GM19239 (cell line): ENCODE measurements around the gene ZFYVE9.
"Not testable (repeated sequence)": the region's sequence is repeated elsewhere in the genome, so short reads cannot be mapped to it uniquely, and the experiment has no call there.

Source experiments
- DNase-seq: peaks from one replicate; pipeline ENCODE4 v3.0.0; 2011; ENCODE audit warnings: low spot score; ENCODE audit not compliant: insufficient read length
- FAIRE-seq: peaks from 2 replicates; lab custom pipeline; 2011; peaks lifted over from hg19 to GRCh38; lab: Jason Lieb, UNC

Gene ZFYVE9

DNA sequence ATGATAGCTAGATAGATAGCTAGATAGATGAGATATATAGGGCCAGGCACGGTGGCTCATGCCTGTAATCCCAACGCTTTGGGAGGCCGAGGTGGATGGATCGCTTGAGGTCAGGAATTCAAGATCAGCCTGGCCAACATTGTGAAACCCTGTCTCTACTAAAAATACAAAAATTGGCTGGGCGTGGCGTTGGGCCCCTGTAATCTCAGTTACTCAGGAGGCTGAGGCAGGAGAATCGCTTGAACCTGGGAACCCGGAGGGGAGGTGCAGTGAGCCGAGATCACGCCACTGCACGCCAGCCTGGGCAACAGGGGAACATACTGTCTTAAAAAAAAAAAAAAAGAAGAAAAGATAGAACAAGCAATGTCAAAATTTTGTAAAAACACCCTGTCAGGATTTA, 8.6 kb downstream of the ZFYVE9 start:
- FAIRE-seq, DNase-seq: not testable (repeated sequence)

DNA sequence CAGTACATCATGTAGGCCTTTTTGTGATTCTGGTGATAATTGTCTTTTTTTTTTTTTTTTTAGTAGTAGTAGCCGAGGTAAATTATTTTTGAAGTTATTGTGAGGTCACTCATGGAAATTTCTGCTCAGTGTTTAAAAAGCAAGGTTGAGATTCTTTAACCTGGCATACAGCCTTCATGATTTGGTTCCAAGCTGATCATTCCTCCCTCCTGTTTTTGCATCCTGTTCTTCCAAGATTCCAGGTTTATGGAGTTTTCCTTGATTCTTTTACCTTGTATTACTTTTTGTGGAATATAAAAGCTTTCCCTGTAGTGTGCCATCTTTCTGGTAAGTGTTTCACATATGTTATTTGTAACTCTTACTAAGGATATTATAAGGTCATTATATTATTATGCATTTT, 9.1 kb downstream of the ZFYVE9 start:
- no peak for FAIRE-seq
- no peak for DNase-seq

GRCh38 chr1:52152572-52152971, 10.7 kb downstream of the ZFYVE9 start:
- no peak for FAIRE-seq

DNA sequence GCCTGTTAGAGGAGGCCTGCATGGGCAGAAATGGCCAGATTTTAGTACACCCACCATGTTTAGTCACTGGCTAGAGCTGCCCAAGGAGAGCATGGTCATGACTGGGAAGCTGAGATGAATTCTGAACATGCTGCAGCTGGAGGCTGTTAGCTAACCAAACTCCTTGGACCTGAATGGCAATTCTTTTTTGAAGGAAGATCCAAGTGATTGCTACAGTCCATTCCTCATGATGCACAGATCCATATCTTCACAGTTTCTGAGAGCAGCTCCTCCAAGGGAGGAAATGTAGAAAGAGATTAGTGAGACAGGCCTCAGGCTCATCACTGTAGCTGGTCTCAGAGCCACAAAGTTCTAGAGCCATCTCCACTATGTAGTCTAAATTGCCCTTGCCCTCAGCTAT, 11.1 kb downstream of the ZFYVE9 start:
- FAIRE-seq (no peak), DNase-seq (no peak)

More at GRCh38 chr1:52152572-52152971, 10.7 kb downstream of the ZFYVE9 start:
- DNase-seq, result no peak

DNA sequence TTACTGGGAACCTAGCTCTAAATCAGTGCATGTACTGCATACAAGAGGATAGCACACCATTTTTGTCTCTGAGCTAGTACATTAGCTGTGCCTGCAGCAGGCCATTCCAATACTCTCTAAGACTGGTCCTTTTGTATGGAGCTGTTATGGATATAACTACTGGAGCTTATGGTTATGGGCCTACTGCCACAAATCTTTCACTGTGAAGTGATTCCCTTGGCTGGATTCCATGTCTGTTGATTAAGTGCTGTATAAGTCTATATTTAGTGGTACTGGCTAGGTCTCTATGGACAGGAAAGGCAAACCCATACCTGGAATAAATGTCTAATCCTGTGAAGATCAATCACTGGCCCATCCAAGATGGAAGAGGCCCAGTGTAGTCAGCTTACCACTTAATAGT, 12.0 kb downstream of the ZFYVE9 start:
- DNase-seq (no peak), FAIRE-seq (no peak)

DNA sequence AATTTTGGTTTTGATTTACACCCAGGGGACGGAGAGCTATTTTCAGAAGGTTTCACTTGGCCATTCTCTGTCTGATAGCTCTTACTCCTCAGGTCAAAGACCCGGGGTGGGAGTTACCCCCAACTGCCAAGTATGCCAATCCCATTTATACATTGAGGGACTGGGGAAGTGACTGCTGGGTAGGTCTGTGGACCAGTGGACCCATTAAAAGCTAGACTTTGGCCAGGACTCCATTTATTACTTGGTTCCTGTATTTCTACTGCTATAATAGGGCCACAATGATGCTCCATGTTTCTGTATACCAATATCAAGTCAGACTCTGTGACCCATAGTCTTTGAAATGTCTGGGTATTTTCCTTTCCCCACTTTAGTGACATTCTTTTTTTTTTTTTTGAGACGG, 14.6 kb downstream of the ZFYVE9 start:
- no peak for FAIRE-seq
- DNase-seq, result no peak

GRCh38 chr1:52157582-52157981, 15.7 kb downstream of the ZFYVE9 start:
- no peak for FAIRE-seq
- no peak for DNase-seq

- no peak for DNase-seq
- no peak for FAIRE-seq
Observed at GRCh38 chr1:52158218-52158617, 16.3 kb downstream of the ZFYVE9 start.

GRCh38 chr1:52159033-52159789, 17.3 kb downstream of the ZFYVE9 start:
- FAIRE-seq (no peak), DNase-seq (no peak)

GRCh38 chr1:52162947-52163346, 21.1 kb downstream of the ZFYVE9 start:
- DNase-seq, result no peak
- no peak for FAIRE-seq

GRCh38 chr1:52164604-52165003, 22.7 kb downstream of the ZFYVE9 start:
- FAIRE-seq, result no peak
- no peak for DNase-seq

DNA sequence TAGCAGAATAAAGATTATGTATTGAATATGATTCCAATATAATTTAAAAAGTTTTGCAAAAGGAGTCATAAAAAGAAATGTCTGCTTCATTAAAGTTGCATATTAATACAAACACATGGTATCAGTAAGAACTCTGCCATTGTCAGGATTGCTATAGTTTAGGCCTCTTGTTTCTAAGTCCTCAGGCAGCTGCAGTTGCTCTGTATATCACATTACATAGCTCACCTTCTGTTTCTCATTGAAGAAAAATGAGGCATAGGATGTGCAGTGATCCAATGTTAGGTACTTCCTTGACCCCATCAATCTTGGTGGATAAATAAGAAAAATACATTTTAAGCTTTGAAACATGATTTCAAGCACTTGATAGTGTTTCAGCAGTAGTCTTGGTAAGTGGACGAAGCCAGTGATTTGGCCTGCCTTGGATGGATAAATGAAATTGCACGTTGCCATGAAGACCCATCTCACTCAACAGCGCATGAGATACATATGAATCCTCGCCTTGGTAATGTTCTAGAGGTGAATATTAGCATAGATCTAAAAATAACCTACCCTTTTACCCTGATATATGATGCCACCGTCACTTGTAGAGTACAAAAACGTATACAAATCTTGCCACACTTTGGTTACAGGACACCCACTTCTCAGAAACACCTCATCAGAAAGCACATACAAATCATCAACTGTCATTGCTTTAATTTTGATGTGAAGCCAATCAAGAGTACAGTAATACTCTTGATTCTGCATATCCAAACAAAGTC, 25.3 kb downstream of the ZFYVE9 start:
- FAIRE-seq (no peak), DNase-seq (no peak)

DNA sequence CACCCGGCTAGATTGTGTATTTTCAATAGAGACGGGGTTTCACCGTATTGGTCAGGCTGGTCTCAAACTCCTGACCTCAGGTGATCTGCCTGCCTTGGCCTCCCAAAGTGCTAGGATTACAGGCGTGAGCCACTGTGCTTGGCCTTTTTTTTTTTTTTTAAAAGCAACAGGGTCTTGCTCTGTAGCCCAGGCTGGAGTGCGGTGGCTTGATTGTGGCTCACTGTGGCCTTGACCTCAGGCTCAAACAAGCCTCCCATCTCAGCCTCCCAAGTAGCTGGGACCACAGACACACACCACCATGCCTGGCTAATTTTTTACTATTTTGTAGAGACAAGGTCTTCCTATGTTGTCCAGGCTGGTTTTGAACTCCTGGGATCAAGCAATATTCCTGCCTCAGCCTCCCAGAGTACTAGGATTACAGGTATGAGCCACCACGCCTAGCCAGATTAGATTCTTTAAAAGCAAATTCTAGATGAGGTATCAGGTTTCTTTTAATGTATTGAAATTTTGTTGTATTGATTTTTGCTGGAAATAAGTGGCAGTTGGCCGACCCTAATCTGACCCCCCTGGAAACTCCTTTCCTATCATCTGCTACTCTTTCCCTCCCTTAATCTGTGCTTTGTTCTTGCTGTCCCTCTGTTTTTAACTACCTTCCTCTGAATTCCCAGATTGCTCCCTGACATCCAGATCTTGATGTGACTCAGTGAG, 26.6 kb downstream of the ZFYVE9 start:
- FAIRE-seq, result no peak
- DNase-seq, result no peak

- DNase-seq, FAIRE-seq: not testable (repeated sequence)
Observed at GRCh38 chr1:52171149-52171548, 29.3 kb downstream of the ZFYVE9 start.

DNA sequence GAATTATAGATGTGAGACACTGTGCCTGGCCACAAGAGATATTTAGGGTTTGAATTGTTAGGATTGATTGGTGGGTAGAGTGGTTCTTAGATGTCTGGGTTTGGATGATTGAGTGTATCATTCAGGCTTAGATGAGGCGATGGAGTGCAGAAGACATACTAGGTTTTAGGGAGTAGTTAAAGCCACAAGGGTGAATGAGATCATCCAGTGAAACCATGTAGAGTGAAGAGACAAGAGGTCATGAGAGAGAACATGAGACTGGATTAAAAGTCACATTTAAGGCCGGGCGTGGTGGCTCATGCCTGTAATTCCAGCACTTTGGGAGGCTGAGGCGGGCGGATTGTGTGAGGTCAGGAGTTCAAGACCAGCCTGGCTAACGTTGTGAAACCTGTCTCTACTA, 37.2 kb downstream of the ZFYVE9 start:
- DNase-seq (no peak), FAIRE-seq (no peak)

DNA sequence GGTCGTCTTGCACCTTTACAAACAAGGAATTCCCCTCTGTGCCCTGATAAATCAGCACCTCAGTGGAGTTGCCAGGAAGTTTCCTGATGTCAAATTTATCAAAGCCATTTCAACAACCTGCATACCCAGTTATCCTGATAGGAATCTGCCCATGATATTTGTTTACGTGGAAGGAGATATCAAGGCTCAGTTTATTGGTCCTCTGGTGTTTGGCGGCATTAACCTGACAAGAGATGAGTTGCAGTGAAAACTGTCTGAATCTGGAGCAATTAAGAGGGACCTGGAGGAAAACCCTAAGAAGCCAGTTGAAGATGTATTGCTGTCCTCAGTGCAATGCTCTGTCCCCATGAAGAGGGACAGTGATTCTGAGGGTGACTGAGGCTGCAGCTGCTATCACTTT, 38.3 kb downstream of the ZFYVE9 start:
- DNase-seq (no peak), FAIRE-seq (no peak)

GRCh38 chr1:52181759-52182158, 39.9 kb downstream of the ZFYVE9 start:
- DNase-seq, FAIRE-seq: not testable (repeated sequence)

GRCh38 chr1:52182328-52182727, 40.4 kb downstream of the ZFYVE9 start:
- DNase-seq, FAIRE-seq: not testable (repeated sequence)

GRCh38 chr1:52182874-52183400, 41.0 kb downstream of the ZFYVE9 start:
- DNase-seq (no peak), FAIRE-seq (no peak)

GRCh38 chr1:52186449-52186848, 44.6 kb downstream of the ZFYVE9 start:
- FAIRE-seq, result no peak

More at GRCh38 chr1:52186449-52186848, 44.6 kb downstream of the ZFYVE9 start:
- no peak for DNase-seq
